HUDEP-2 (cell line): ENCODE data around the gene FIGLA.

Source experiments
- DNase-seq, 76 experiments: peaks; one replicate each; lab custom pipeline; 2025; ENCODE audit not compliant: unreplicated experiment in 76 of 76; lab: John Stamatoyannopoulos, UW

Gene FIGLA

GRCh38 chr2:70790136-70790828 is at the start of gene FIGLA:
Gene FIGLA (minus strand): TSS chr2:70790643. CDS start chr2:70790638, 5 bp downstream.
- no peak for DNase-seq

- no peak for DNase-seq
These were observed 47.8 kb upstream of the FIGLA start for GRCh38 chr2:70837980-70838925.

- no peak for DNase-seq
These were observed 45.2 kb upstream of the FIGLA start, which contains the start of gene CD207 for GRCh38 chr2:70835643-70836042. Gene CD207 (minus strand): TSS chr2:70835816. CDS start chr2:70835776, 40 bp downstream.

- no peak for DNase-seq
These were observed 44.4 kb upstream of the FIGLA start for GRCh38 chr2:70834881-70835280.

GRCh38 chr2:70834106-70834505 is 43.7 kb upstream of the FIGLA start:
- DNase-seq = no peak

- DNase-seq = no peak
These were observed 42.8 kb upstream of the FIGLA start for GRCh38 chr2:70833246-70833645.

- no peak for DNase-seq
These were observed 41.9 kb upstream of the FIGLA start for GRCh38 chr2:70832386-70832785.

GRCh38 chr2:70831861-70832260 is 41.4 kb upstream of the FIGLA start:
- no peak for DNase-seq

- no peak for DNase-seq
These were observed 39.9 kb upstream of the FIGLA start for GRCh38 chr2:70830366-70830765.

- DNase-seq = no peak
These were observed 39.5 kb upstream of the FIGLA start for GRCh38 chr2:70829916-70830315.

- no peak for DNase-seq
These were observed 38.7 kb upstream of the FIGLA start for GRCh38 chr2:70828914-70829824.

GRCh38 chr2:70828115-70828514 is 37.7 kb upstream of the FIGLA start:
- no peak for DNase-seq

GRCh38 chr2:70827388-70827787 is 36.9 kb upstream of the FIGLA start:
- no peak for DNase-seq

- no peak for DNase-seq
These were observed 36.4 kb upstream of the FIGLA start for GRCh38 chr2:70826696-70827350.

GRCh38 chr2:70823249-70823648 is 32.8 kb upstream of the FIGLA start:
- DNase-seq = no peak

GRCh38 chr2:70822843-70823242 is 32.4 kb upstream of the FIGLA start:
- DNase-seq = peak in 3 of 76 experiments; percentile 2 to 4 (median 4)

- DNase-seq = no peak
These were observed 30.1 kb upstream of the FIGLA start, which contains the start of gene CLEC4F for GRCh38 chr2:70820499-70820898. Gene CLEC4F (minus strand): TSS chr2:70820599. CDS start chr2:70820523, 76 bp downstream.

GRCh38 chr2:70817284-70817954 is 27.0 kb upstream of the FIGLA start:
- DNase-seq = no peak

GRCh38 chr2:70816726-70817125 is 26.3 kb upstream of the FIGLA start:
- DNase-seq = no peak
